Left colon (tissue), 2 donors: ENCODE results near the gene MAGI3. TPM values are rescaled to one million over a fixed set of nuclear protein-coding genes. Genes with fewer than 3 reads are reported as not detected.
"Not testable (repeated sequence)": the region's sequence is repeated elsewhere in the genome, so short reads cannot be mapped to it uniquely, and the experiment has no call there.

Source experiments
- ATAC-seq: fragments of 200-7000 bp; cut with Tn5 transposase; one replicate; pipeline ENCODE4 v1.9.1; 2020; ENCODE audit warnings: mild to moderate bottlenecking, moderate library complexity
- DNase-seq, 2 donors: peaks; one replicate each; pipeline ENCODE4 v3.0.0-alpha.2; 2020
- intact Hi-C, 2 donors: fragments of 100-400 bp; cut with DNase I in 1 of 2; cut with micrococcal nuclease in 1 of 2; formaldehyde crosslinking; loops; one replicate each; pipeline versions ENCODE4 v1.11.2 to v1.14.0; 2022; cut with DNase I, micrococcal nuclease
- total RNA-seq, 2 donors: library from RNA; stranded (reverse); fragmentation: NEBNext Ultra II Directional; extraction: Animal tissue kit (Norgen Biotek cat#: 25700); gene quantifications; one replicate each; pipeline ENCODE4 v1.2.1, GENCODE V29; 2021
- donor health status: DM: no; HTN: no; CAD: no.
- donor health status: DM: yes; HTN: yes; CAD: no.

Gene MAGI3
- total RNA-seq, 2 donors from 2014 or later = 58.2 to 78.6 TPM

GRCh38 chr1:113692824-113693431 is 302.6 kb downstream of the MAGI3 start:
- intact Hi-C loops = no loop called here
- no peak for DNase-seq
- ATAC-seq = no peak

- DNase-seq (no peak), ATAC-seq (no peak)
- intact Hi-C loops = no loop called here
Measured at GRCh38 chr1:113694910-113695309, 304.6 kb downstream of the MAGI3 start.

GRCh38 chr1:113701429-113701828 is 311.1 kb downstream of the MAGI3 start:
- DNase-seq (no peak), ATAC-seq (no peak)
- intact Hi-C loops = no loop called here

DNA sequence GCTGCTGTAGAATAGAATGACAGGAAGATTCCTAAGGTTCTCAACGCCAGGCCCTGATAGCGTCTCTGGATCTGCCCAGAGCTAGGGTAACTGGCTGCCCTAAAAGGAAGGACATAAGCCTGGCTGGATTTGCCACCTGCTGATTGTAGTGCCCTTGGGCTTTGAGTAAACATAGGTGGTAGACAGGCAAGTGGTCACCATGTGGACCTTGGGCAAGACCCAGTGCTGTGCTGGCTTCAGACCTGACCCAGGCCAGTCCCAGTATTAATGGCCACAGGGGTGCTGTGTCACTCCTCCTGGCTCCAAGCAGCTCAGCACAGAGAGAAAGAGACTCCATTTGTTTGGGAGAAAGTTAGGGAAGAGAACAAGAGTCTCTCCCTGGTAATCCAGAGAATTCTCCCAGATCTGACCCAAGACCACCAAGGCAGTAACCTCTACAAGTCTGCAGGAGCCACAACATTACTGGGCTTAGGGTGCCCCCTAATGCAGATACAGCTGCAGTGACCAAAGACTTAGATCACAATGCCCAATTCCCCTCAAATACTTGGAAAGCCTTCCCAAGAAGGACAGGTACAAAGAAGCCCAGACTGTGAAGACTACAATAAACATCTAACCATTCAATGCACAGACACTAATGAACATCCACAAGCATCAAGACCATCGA is 324.4 kb downstream of the MAGI3 start:
- ATAC-seq = no peak
- intact Hi-C loops = no loop called here
- no peak for DNase-seq

GRCh38 chr1:113717506-113717905 is 327.2 kb downstream of the MAGI3 start:
- DNase-seq, ATAC-seq, intact Hi-C loops: not testable (repeated sequence)

GRCh38 chr1:113718621-113719020 is 328.3 kb downstream of the MAGI3 start:
- DNase-seq, ATAC-seq, intact Hi-C loops: not testable (repeated sequence)

DNA sequence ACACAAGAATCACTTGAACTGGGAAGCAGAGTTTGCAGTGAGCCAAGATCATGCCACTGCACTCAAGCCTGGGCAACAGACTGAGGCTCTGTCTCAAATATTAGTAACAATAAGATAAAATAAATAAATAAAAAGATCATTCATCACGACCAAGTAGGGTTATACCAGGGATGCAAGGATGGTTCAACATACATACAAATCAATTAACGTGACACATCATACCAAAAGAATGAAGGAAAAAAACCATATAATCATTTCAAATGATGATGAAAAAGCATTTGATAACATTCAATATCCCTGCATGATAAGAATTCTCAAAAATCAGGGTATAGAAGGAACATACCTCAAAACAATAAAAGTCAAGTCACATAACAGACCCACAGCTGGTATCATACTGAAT is 330.7 kb downstream of the MAGI3 start:
- ATAC-seq = no peak
- DNase-seq = no peak
- intact Hi-C loops = no loop called here

GRCh38 chr1:113732802-113733201 is 342.5 kb downstream of the MAGI3 start:
- intact Hi-C loops = no loop called here
- ATAC-seq (no peak), DNase-seq (no peak)

GRCh38 chr1:113734357-113735055 is 344.2 kb downstream of the MAGI3 start:
- intact Hi-C loops = no loop called here
- no peak for DNase-seq
- no peak for ATAC-seq
